Erythroblast (primary cell): ENCODE measurements around the gene ESPL1.

Experiments
- GATA1 ChIP-seq: IDR thresholded peaks from 2 replicates; pipeline ENCODE4 v1.6.1; 2011; ENCODE audit warnings: low read depth, mild to moderate bottlenecking, control low read depth, low read length, moderate library complexity
- POLR2A ChIP-seq: IDR thresholded peaks from 2 replicates; pipeline ENCODE4 v1.6.1; 2011; ENCODE audit warnings: mild to moderate bottlenecking, low read length

- TF ChIP-seq POLR2A (no peak), GATA1 (no peak)
Measured at GRCh38 chr12:53223389-53224060, 44.6 kb upstream of the ESPL1 start.
